HepG2 (cell line): ENCODE data around the gene SLC23A3. TPM values are rescaled to one million over a fixed set of nuclear protein-coding genes. Genes with fewer than 3 reads are reported as not detected.

Experiments
- CCDC6 ChIP-seq: sonication (generic); formaldehyde crosslinking; IDR thresholded peaks from 2 replicates; pipeline ENCODE4 v1.8.1; 2022; ENCODE audit warnings: mild to moderate bottlenecking, missing genetic modification reagents, moderate library complexity
- LRRFIP1 ChIP-seq: sonication (generic); formaldehyde crosslinking; conservative IDR thresholded peaks from 2 replicates; pipeline ENCODE4 v1.4.0; 2020; ENCODE audit warnings: missing genetic modification reagents
- MBD4 ChIP-seq: IDR thresholded peaks from 2 replicates; pipeline ENCODE4 v1.6.1; 2012; ENCODE audit warnings: low read length, inconsistent platforms, borderline replicate concordance
- NKX3-1 ChIP-seq: sonication (generic); formaldehyde crosslinking; IDR thresholded peaks from 2 replicates; pipeline ENCODE4 v1.5.0; 2020; ENCODE audit warnings: missing genetic modification reagents
- RERE ChIP-seq: IDR thresholded peaks from 2 replicates; pipeline ENCODE4 v1.6.1; 2016; ENCODE audit warnings: low read depth, missing genetic modification reagents, missing compliant biosample characterization
- SRSF9 ChIP-seq: fragments of 200-400 bp; formaldehyde crosslinking; IDR thresholded peaks from 2 replicates; pipeline ENCODE4 v1.6.1; 2018; ENCODE audit warnings: borderline replicate concordance, mild to moderate bottlenecking, low read depth, low read length; ENCODE audit not compliant: insufficient read depth, poor library complexity, severe bottlenecking
- TOPORS ChIP-seq: sonication (generic); formaldehyde crosslinking; IDR thresholded peaks from 2 replicates; pipeline ENCODE4 v1.8.0; 2023; ENCODE audit warnings: mild to moderate bottlenecking, missing genetic modification reagents
- ZBTB14 ChIP-seq: sonication (generic); formaldehyde crosslinking; IDR thresholded peaks from 2 replicates; pipeline ENCODE4 v1.4.0; 2020; ENCODE audit warnings: missing genetic modification reagents
- ZBTB7B ChIP-seq: sonication (generic); formaldehyde crosslinking; IDR thresholded peaks from 2 replicates; pipeline ENCODE4 v1.4.0; 2020; ENCODE audit warnings: missing genetic modification reagents
- ZNF138 ChIP-seq: sonication (generic); formaldehyde crosslinking; IDR thresholded peaks from 2 replicates; pipeline ENCODE4 v1.5.0; 2020; ENCODE audit warnings: mild to moderate bottlenecking, low read depth, missing genetic modification reagents
- ZNF232 ChIP-seq: sonication (generic); formaldehyde crosslinking; IDR thresholded peaks from 2 replicates; pipeline ENCODE4 v1.4.0; 2020; ENCODE audit warnings: missing genetic modification reagents, borderline replicate concordance
- ZNF335 ChIP-seq: sonication (generic); formaldehyde crosslinking; IDR thresholded peaks from 2 replicates; pipeline ENCODE4 v1.4.0; 2020; ENCODE audit warnings: missing genetic modification reagents
- ZNF354B ChIP-seq: sonication (generic); formaldehyde crosslinking; IDR thresholded peaks from 2 replicates; pipeline ENCODE4 v1.8.0; 2022; ENCODE audit warnings: mild to moderate bottlenecking, missing genetic modification reagents
- polyA plus RNA-seq, 8 experiments: library from polyadenylated mRNA; depleted of rRNA in 3 of 8; stranded (reverse) in 7 of 8; unstranded in 1 of 8; fragments of >200 nt; fragmentation: Illumina TruSeq in 4 of 8; extraction: Trizol in 4 of 8; gene quantifications; 2 replicates each; pipeline versions ENCODE4 v1.2.1 to v1.2.3, GENCODE V29; 2011 to 2016; ENCODE audit warnings: low read depth in 4 of 8, missing spikeins in 1 of 8, mixed read lengths in 1 of 8; ENCODE audit not compliant: insufficient read depth in 1 of 8
- total RNA-seq, 5 experiments: library from RNA; depleted of rRNA; stranded (reverse); fragments of >200 nt; fragmentation: Illumina TruSeq; extraction: Trizol; gene quantifications; 2 replicates each; pipeline ENCODE4 v1.2.3, GENCODE V29; 2016; ENCODE audit warnings: low read depth in 1 of 5
- TF ChIP-seq, protein P1 (sequence below): sonication (generic); formaldehyde crosslinking; IDR thresholded peaks from 2 replicates; pipeline ENCODE4 v1.5.0; 2020; ENCODE audit warnings: mild to moderate bottlenecking, missing genetic modification reagents

Gene SLC23A3
- total and polyA plus RNA-seq, 2 of the 13 experiments (the other 11 are each of a cell fraction or from before 2014, with no cell fraction given), result 0.38 to 0.78 TPM

DNA sequence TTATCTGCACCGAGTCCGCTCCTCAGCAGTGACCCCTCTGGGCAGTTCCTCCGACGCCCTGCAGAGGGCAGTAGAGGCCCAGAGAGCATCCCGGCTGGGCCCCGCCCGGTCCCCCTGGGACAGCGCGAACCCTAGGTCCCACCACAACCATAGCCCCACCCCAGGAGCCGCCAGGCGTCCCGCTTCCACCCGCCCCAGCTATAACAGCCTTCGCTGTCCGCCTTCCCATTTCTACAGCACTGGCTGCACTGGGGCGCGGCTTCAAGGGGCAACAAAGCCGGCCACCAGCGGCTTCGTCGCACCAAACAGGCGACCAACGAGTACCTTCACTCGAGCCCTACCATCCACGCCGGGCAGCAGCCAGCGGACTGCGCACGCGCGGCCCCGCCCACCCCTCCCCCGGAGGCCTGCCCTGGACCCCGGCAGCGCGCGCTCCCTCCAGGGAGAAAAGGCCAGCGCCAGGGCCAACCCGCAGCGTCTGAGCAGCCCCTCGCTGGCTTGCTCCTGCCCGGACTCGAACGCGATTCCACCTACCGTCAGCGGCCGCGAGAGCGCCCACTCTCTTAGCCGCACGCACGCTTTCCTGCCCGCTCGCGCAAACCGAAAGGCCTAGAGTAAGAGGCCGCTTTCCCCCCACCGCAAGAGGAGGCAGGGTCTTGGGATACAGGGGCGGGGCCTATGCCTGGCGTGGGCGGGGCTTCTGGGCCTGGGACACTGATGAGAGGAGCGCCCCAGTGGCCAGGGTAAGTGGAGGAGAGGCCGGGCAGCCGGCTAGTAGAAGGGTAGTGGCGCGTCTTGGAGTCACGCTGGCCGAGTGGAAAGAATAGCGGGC, 9.4 kb downstream of the SLC23A3 start, which contains the start of gene NHEJ1 (continued):
- TF ChIP-seq LRRFIP1, result no peak
- no peak; the same call in 1 of the 2 replicates for TF ChIP-seq CCDC6 (CRISPR knock-in tag)
- TF ChIP-seq, protein P1, sequence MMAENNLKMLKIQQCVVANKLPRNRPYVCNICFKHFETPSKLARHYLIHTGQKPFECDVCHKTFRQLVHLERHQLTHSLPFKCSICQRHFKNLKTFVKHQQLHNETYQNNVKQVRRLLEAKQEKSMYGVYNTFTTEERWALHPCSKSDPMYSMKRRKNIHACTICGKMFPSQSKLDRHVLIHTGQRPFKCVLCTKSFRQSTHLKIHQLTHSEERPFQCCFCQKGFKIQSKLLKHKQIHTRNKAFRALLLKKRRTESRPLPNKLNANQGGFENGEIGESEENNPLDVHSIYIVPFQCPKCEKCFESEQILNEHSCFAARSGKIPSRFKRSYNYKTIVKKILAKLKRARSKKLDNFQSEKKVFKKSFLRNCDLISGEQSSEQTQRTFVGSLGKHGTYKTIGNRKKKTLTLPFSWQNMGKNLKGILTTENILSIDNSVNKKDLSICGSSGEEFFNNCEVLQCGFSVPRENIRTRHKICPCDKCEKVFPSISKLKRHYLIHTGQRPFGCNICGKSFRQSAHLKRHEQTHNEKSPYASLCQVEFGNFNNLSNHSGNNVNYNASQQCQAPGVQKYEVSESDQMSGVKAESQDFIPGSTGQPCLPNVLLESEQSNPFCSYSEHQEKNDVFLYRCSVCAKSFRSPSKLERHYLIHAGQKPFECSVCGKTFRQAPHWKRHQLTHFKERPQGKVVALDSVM (CRISPR knock-in tag), result peak; percentile 47; the same call in 1 of the 2 replicates
- TF ChIP-seq ZBTB14 (CRISPR knock-in tag), result peak; percentile 71
- no peak for TF ChIP-seq MBD4
- TF ChIP-seq TOPORS (CRISPR knock-in tag), result peak; percentile 89; the same call in 1 of the 2 replicates
- TF ChIP-seq ZNF232 (CRISPR knock-in tag), result peak; percentile 90; the same call in 1 of the 2 replicates
- peak; percentile 97; the same call in 1 of the 2 replicates for TF ChIP-seq ZNF354B (CRISPR knock-in tag)
- no peak for TF ChIP-seq RERE (CRISPR knock-in tag)
- TF ChIP-seq ZNF138 (CRISPR knock-in tag), result peak; percentile 79; the same call in 1 of the 2 replicates
- TF ChIP-seq ZBTB7B (CRISPR knock-in tag), result 0 out of 2 replicates have a peak, but pooled peaks have one; percentile 85
- TF ChIP-seq ZNF335, result peak; percentile 86
- peak; percentile 14; the same call in 1 of the 2 replicates for TF ChIP-seq NKX3-1 (CRISPR knock-in tag)
- TF ChIP-seq SRSF9, result no peak
